Nephron progenitor cell (in vitro differentiated cells): ENCODE results near the gene CSF3.

Experiments
- DNase-seq: peaks from one replicate; pipeline ENCODE4 v3.0.0; 2021
- H3K27ac Mint-ChIP-seq: 2 replicates; pipeline ENCODE4 v1.8.0; 2021; ENCODE audit warnings: mild to moderate bottlenecking, moderate library complexity, mixed read lengths
- H3K27me3 Mint-ChIP-seq: 2 replicates; pipeline ENCODE4 v1.8.0; 2021; ENCODE audit warnings: mild to moderate bottlenecking, low read depth, mixed read lengths; ENCODE audit not compliant: poor library complexity
- H3K36me3 Mint-ChIP-seq: 2 replicates; pipeline ENCODE4 v1.8.0; 2021; ENCODE audit warnings: low read depth, mixed read lengths
- H3K4me1 Mint-ChIP-seq: 2 replicates; pipeline ENCODE4 v1.8.0; 2021; ENCODE audit warnings: mixed read lengths
- H3K4me3 Mint-ChIP-seq: 2 replicates; pipeline ENCODE4 v1.8.0; 2021; ENCODE audit warnings: mild to moderate bottlenecking, moderate library complexity, mixed read lengths
- H3K9me3 Mint-ChIP-seq: 2 replicates; pipeline ENCODE4 v1.8.0; 2021; ENCODE audit warnings: mild to moderate bottlenecking, moderate library complexity, mixed read lengths
- CTCF ChIP-seq: fragments of 200-600 bp; sonication (generic); IDR thresholded peaks from 2 replicates; pipeline ENCODE4 v1.5.0; 2021; ENCODE audit warnings: antibody characterized with exemption

CSF3 gene

DNA sequence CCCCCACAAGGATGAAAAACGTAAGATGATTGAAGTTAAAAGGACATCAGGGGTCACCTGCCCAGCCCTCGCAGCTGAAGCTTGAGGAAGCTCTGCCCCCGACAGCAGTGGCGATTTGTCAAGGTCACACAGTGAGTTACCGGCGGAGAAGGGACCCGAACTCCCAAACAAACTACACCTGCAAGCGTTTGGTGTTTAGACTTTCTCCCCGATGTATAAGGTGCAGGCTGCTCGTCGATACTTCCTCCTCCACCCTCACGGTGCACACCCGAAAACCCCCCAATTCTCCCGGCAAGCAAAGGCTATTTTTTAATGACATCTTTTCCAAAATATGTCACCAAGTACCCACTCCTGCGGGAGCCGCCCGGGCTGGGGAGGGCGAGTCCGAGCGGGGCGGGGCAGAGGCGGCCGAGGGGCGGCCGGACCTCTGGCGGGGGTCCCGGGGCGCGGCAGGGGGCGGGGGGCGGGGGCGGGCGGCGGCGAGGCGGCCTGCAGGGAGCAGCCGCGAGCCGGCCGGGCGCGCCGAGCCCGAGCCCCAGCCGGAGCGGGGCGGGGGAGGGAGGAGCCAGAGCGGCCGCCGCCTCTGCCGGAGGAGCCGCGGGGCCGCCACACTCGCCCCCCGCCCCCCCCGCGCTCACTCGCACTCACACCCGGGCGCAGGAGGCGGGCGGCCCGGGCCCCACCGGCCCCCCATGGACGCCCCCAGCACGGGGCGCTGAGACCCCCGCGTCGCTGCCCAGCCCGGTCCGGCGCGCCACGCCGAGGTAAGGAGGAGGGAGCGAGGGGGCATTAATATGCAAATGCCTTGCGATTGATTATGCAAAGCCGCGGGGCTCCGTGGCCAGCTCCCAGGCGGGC lies 47.3 kb downstream of the CSF3 start, which contains the start of gene THRA:
Gene THRA, plus strand, starts transcription at position 637 of the 858 bp plus-strand sequence. CDS start 11,524 bp downstream, outside the sequence.
- Mint-ChIP-seq H3K27me3 (peaks cover 34% of the 10 kb centered on the region), H3K36me3 (no peaks in the 10 kb centered on the region), H3K9me3 (no peaks in the 10 kb centered on the region), H3K4me1 (peaks cover 71% of the 10 kb centered on the region), H3K4me3 (peak within 1 kb of the TSS; percentile 96), H3K27ac (no peak within 1 kb of the TSS)
- no peak for TF ChIP-seq CTCF
- DNase-seq = peak; percentile 80

GRCh38 chr17:40063187-40063771 lies 48.0 kb downstream of the CSF3 start:
- Mint-ChIP-seq H3K27ac (no peak overlapping the region), H3K4me3 (peak overlapping the region; percentile 96), H3K36me3 (no peaks in the 10 kb centered on the region), H3K4me1 (peaks cover 76% of the 10 kb centered on the region), H3K9me3 (no peaks in the 10 kb centered on the region), H3K27me3 (peaks cover 27% of the 10 kb centered on the region)
- peak; percentile 69 for DNase-seq
- TF ChIP-seq CTCF = no peak

DNA sequence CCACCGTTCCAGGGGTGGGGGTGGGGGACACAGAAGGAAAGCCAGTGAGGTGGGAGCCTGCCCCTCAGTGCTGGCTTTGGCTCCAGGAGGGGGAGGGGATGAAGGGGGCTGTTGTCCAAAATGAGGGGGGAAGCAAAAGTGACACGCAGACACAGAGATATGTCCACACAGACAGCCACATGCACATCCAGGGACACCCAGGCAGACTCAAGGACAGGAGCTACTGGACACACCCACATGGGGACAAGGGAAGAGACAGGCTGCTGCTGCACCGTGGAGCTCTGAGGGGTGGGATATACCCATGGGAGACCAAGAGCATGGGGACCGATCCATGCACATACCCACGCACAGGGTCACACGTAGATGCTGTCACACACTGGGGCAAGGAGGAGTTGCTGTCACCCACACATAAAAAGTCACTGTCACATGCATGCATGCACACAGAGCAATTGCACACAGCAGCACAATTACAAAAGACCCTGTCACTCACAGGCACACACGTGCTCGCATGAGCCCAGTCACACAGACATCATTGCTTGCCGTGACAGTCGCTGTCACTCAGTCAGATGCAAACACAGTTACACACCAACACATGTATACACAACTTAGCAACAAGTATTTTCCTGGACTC lies 48.8 kb downstream of the CSF3 start:
- no peaks in the 10 kb centered on the region for H3K36me3 Mint-ChIP-seq
- DNase-seq = no peak
- H3K4me3 Mint-ChIP-seq = peak overlapping the region; percentile 96
- H3K27ac Mint-ChIP-seq = no peak overlapping the region
- no peak for TF ChIP-seq CTCF
- peaks cover 81% of the 10 kb centered on the region for H3K4me1 Mint-ChIP-seq
- no peaks in the 10 kb centered on the region for H3K9me3 Mint-ChIP-seq
- peaks cover 26% of the 10 kb centered on the region for H3K27me3 Mint-ChIP-seq

DNA sequence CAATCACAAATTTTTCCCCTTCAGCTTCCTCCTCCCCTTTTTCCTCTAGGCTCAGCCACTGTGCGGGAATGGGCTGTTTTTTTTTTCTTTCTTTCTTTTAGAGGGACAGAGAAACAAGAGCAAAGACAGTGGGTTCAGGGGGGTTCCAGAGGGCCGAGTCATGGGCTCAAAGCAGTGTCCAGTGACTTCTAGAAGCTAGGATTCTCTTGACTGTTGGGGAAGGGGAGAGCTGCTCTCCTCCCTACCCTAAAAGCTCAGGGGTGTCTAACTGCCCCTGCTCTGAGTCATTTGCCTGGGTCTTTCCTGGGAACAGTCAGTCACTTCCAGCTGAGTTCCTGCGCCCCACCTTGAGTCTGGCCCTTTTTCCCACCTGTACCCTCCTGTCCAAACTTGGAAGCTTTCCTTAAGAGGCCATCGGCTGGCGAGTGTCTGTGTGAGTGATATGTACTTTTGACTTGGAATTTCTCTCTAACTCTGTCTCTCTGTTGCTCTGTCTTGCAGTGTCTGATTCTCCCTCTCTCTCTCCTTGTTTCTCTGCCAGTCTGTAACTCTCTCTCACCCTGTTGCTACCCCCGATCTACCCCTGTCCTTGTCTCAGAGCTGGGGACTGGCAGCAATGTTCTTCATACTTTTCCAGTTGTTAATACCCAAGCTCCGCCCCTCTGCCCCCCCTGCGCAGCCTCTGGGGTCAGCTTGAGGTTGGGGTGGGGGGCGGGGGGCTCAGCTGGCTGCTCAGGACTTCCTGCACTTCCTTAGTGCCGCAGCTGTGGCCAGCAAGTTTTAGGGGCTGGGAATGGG lies 49.9 kb downstream of the CSF3 start:
- Mint-ChIP-seq H3K27me3 (peaks cover 20% of the 10 kb centered on the region), H3K4me3 (peak overlapping the region; percentile 96), H3K36me3 (no peaks in the 10 kb centered on the region), H3K4me1 (peaks cover 88% of the 10 kb centered on the region), H3K9me3 (no peaks in the 10 kb centered on the region), H3K27ac (peak overlapping the region; percentile 84)
- DNase-seq = peak; percentile 72
- TF ChIP-seq CTCF = no peak

DNA sequence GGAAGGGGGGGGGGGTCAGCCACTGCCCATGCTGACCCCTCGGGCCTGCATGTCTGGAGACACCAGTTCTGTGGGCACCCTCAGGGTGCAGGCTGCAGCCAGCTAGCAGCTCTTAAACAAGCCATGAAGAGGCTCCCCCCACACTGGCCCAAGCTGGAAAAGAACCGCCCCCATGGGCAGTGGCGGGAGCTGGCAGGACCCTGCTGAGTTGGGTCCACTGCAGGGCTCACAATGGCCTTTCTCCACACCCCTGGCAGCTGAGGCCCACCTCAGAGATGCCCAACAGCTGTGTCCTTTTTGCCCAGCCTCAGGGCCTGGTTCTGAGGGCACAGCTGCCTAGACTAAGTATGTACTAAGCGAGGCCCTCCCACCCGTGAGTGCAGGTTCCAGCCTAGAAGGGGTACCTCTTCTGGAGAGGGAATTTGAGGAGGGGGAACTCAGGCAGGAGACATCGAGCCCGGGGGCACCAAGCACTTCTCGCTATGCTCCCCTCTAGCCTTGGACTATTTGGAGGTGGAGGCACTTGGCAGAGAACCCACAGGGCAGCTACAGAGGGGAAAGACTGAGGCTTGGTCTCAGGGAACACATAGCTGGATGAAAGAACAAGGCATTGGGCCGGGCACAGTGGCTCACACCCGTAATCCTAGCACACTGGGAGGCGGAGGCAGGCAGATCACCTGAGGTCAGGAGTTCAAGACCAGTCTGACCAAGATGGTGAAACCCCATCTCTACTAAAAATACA lies 50.7 kb downstream of the CSF3 start:
- Mint-ChIP-seq H3K4me3 (peak overlapping the region; percentile 38), H3K9me3 (no peaks in the 10 kb centered on the region), H3K27ac (peak overlapping the region; percentile 32), H3K27me3 (peaks cover 19% of the 10 kb centered on the region), H3K36me3 (no peaks in the 10 kb centered on the region), H3K4me1 (peaks cover 91% of the 10 kb centered on the region)
- no peak for DNase-seq
- TF ChIP-seq CTCF = no peak
